Measurements from ENCODE around the gene QRSL1.
"Not testable (repeated sequence)": the region's sequence is repeated elsewhere in the genome, so short reads cannot be mapped to it uniquely, and the experiment has no call there.

Gene QRSL1

DNA sequence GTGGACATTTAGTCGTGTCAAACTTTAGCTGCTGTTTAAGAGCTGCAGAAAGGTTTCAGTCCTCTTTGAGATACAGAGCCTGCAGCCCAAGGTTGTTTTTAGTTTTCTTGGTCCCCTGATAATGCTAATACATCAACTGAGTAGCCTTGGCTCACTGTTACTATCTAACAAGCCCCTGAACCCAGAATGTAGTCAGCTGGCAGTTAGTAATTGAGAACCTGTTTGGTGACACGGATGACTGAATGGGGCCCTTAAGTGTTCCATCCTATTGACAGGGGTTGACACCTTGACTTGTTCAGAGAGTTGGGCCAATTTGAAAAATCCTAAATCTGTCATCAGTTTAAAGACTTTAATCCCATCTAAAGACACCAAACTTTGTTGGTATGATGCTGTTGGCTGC is 2.9 kb upstream of the QRSL1 start:
- Histone ChIP-seq H3K4ac (ENCODE audit: low read depth, low read length) (no peak overlapping the region), H3K79me2 (ENCODE audit: control insufficient read depth, insufficient read depth, low read length) (peaks cover 9% of the 10 kb centered on the region), H3K79me1 (ENCODE audit: low read length) (no peaks in the 10 kb centered on the region), H3K4me2 (ENCODE audit: low read length) (no peak overlapping the region), H3K4me1 (ENCODE audit: control insufficient read depth, low read depth, low read length) (no peaks in the 10 kb centered on the region), H3K9ac (ENCODE audit: low read length) (no peak overlapping the region), H4K8ac (ENCODE audit: low read depth, low read length) (no peak overlapping the region), H2AK5ac (ENCODE audit: low read length) (no peak overlapping the region), H3K23ac (ENCODE audit: low read length) (no peak overlapping the region), H3K56ac (ENCODE audit: low read length) (no peak overlapping the region), H4K5ac (ENCODE audit: low read length) (no peak overlapping the region), H3K4me3 (ENCODE audit: low read length) (no peak overlapping the region), H3K27ac (ENCODE audit: low read depth, low read length) (no peak overlapping the region), H2BK15ac (replicated peaks; ENCODE audit: low read depth) (no peak overlapping the region), H3K18ac (ENCODE audit: low read length) (no peak overlapping the region), H2BK120ac (ENCODE audit: low read depth, low read length) (no peak overlapping the region), H2BK5ac (ENCODE audit: low read length) (no peak overlapping the region), H3K36me3 (ENCODE audit: control insufficient read depth, insufficient read depth, low read length) (no peaks in the 10 kb centered on the region), H3K27me3 (ENCODE audit: insufficient read depth, low read length, poor library complexity) (no peaks in the 10 kb centered on the region)
- no CpG with 5 or more reads among the region's 2 CpGs for WGBS (ENCODE audit: extremely low coverage, insufficient coverage, low lambda C conversion rate)
- DNase-seq, result no peak

- H2BK15ac ChIP-seq (replicated peaks; ENCODE audit: low read depth); H3K36me3 ChIP-seq (ENCODE audit: control insufficient read depth, insufficient read depth, low read length); H3K56ac ChIP-seq (ENCODE audit: low read length); H3K4me2 ChIP-seq (ENCODE audit: low read length); H3K79me1 ChIP-seq (ENCODE audit: low read length); DNase-seq; H3K27me3 ChIP-seq (ENCODE audit: insufficient read depth, low read length, poor library complexity); H3K9ac ChIP-seq (ENCODE audit: low read length); H3K4ac ChIP-seq (ENCODE audit: low read depth, low read length); H3K23ac ChIP-seq (ENCODE audit: low read length); H2AK5ac ChIP-seq (ENCODE audit: low read length); H3K18ac ChIP-seq (ENCODE audit: low read length); H4K8ac ChIP-seq (ENCODE audit: low read depth, low read length); H2BK120ac ChIP-seq (ENCODE audit: low read depth, low read length); H3K4me3 ChIP-seq (ENCODE audit: low read length); H4K5ac ChIP-seq (ENCODE audit: low read length); H3K27ac ChIP-seq (ENCODE audit: low read depth, low read length); H2BK5ac ChIP-seq (ENCODE audit: low read length); H3K4me1 ChIP-seq (ENCODE audit: control insufficient read depth, low read depth, low read length): not testable (repeated sequence)
- H3K79me2 ChIP-seq (ENCODE audit: control insufficient read depth, insufficient read depth, low read length), result peaks cover 12% of the 10 kb centered on the region
- WGBS (ENCODE audit: extremely low coverage, insufficient coverage, low lambda C conversion rate), result no CpG with 5 or more reads among the region's 16 CpGs
These were observed 1.6 kb upstream of the QRSL1 start for GRCh38 chr6:106627760-106628159.

DNA sequence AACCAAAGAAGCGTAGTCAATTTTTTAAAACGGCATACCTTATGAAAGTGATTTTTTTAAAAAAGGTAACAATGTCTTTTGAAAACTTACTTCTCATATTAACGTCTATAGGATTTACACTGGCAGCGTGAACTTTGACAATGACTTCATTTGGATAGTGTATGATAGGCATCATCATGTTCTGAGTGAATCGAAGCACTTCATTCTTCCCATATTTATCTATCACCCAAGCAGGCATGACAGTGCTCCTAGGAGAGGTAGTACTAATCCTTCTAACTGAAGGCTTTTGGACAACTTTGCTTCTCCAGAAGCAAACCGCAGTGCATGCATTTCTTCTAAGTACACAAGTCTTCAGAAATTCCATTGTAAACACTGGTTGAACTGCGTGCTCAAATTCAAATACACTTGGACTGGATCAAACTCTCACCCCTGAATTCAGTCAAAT is 698 bp upstream of the QRSL1 start:
- no peak overlapping the region for H2AK5ac ChIP-seq (ENCODE audit: low read length)
- no peak overlapping the region for H2BK120ac ChIP-seq (ENCODE audit: low read depth, low read length)
- H3K4ac ChIP-seq (ENCODE audit: low read depth, low read length), result no peak overlapping the region
- peak overlapping the region; percentile 97 for H4K5ac ChIP-seq (ENCODE audit: low read length)
- H3K9ac ChIP-seq (ENCODE audit: low read length), result peak overlapping the region; percentile 79
- no peak overlapping the region for H3K27ac ChIP-seq (ENCODE audit: low read depth, low read length)
- no peak overlapping the region for H4K8ac ChIP-seq (ENCODE audit: low read depth, low read length)
- DNase-seq, result peak; percentile 7
- peak overlapping the region; percentile 75 for H3K4me3 ChIP-seq (ENCODE audit: low read length)
- no CpG with 5 or more reads among the region's 7 CpGs for WGBS (ENCODE audit: extremely low coverage, insufficient coverage, low lambda C conversion rate)
- H2BK15ac ChIP-seq (replicated peaks; ENCODE audit: low read depth), result no peak overlapping the region
- no peaks in the 10 kb centered on the region for H3K36me3 ChIP-seq (ENCODE audit: control insufficient read depth, insufficient read depth, low read length)
- H3K56ac ChIP-seq (ENCODE audit: low read length), result peak overlapping the region; percentile 85
- no peaks in the 10 kb centered on the region for H3K27me3 ChIP-seq (ENCODE audit: insufficient read depth, low read length, poor library complexity)
- no peaks in the 10 kb centered on the region for H3K79me1 ChIP-seq (ENCODE audit: low read length)
- peaks cover 12% of the 10 kb centered on the region for H3K79me2 ChIP-seq (ENCODE audit: control insufficient read depth, insufficient read depth, low read length)
- H3K4me1 ChIP-seq (ENCODE audit: control insufficient read depth, low read depth, low read length), result no peaks in the 10 kb centered on the region
- no peak overlapping the region for H3K18ac ChIP-seq (ENCODE audit: low read length)
- H3K4me2 ChIP-seq (ENCODE audit: low read length), result peak overlapping the region; percentile 58
- H2BK5ac ChIP-seq (ENCODE audit: low read length), result no peak overlapping the region
- H3K23ac ChIP-seq (ENCODE audit: low read length), result no peak overlapping the region

DNA sequence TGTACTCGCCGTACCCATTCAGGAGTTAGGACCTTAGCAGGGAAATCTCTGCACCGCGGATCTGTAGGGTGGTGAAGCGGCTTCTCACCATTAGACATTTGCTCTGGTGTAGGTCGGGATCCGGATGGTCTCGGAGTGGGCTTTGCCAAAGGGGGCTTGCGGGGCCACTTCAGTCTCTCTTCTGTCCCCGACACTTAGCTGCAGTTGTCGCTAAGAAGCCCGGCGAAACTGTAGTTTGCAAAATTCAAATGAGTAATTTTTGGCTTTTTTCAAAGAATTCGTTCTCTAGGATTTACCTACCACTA is 433 bp downstream of the QRSL1 start:
- Histone ChIP-seq H3K4me2 (ENCODE audit: low read length) (peak overlapping the region; percentile 50), H3K27ac (ENCODE audit: low read depth, low read length) (peak overlapping the region; percentile 23), H3K56ac (ENCODE audit: low read length) (peak overlapping the region; percentile 92), H3K23ac (ENCODE audit: low read length) (no peak overlapping the region), H3K4ac (ENCODE audit: low read depth, low read length) (peak overlapping the region; percentile 57), H4K8ac (ENCODE audit: low read depth, low read length) (no peak overlapping the region), H2AK5ac (ENCODE audit: low read length) (no peak overlapping the region), H2BK5ac (ENCODE audit: low read length) (no peak overlapping the region), H2BK120ac (ENCODE audit: low read depth, low read length) (no peak overlapping the region), H3K4me1 (ENCODE audit: control insufficient read depth, low read depth, low read length) (no peaks in the 10 kb centered on the region), H4K5ac (ENCODE audit: low read length) (peak overlapping the region; percentile 21), H3K4me3 (ENCODE audit: low read length) (peak overlapping the region; percentile 91), H3K79me1 (ENCODE audit: low read length) (peaks cover 3% of the 10 kb centered on the region), H3K18ac (ENCODE audit: low read length) (peak overlapping the region; percentile 71), H3K79me2 (ENCODE audit: control insufficient read depth, insufficient read depth, low read length) (peaks cover 17% of the 10 kb centered on the region), H3K9ac (ENCODE audit: low read length) (peak overlapping the region; percentile 90), H3K36me3 (ENCODE audit: control insufficient read depth, insufficient read depth, low read length) (no peaks in the 10 kb centered on the region), H2BK15ac (replicated peaks; ENCODE audit: low read depth) (no peak overlapping the region), H3K27me3 (ENCODE audit: insufficient read depth, low read length, poor library complexity) (no peaks in the 10 kb centered on the region)
- DNase-seq, result no peak
- no CpG with 5 or more reads among the region's 14 CpGs for WGBS (ENCODE audit: extremely low coverage, insufficient coverage, low lambda C conversion rate)

GRCh38 chr6:106630366-106630765 is 988 bp downstream of the QRSL1 start:
- no CpG with 5 or more reads among the region's 5 CpGs for WGBS (ENCODE audit: extremely low coverage, insufficient coverage, low lambda C conversion rate)
- no peak overlapping the region for H4K8ac ChIP-seq (ENCODE audit: low read depth, low read length)
- H2BK120ac ChIP-seq (ENCODE audit: low read depth, low read length), result no peak overlapping the region
- H3K56ac ChIP-seq (ENCODE audit: low read length), result no peak overlapping the region
- H3K79me1 ChIP-seq (ENCODE audit: low read length), result peaks cover 6% of the 10 kb centered on the region
- peak; percentile 4 for DNase-seq
- no peak overlapping the region for H3K4me3 ChIP-seq (ENCODE audit: low read length)
- no peak overlapping the region for H3K9ac ChIP-seq (ENCODE audit: low read length)
- peak overlapping the region; percentile 4 for H3K4me2 ChIP-seq (ENCODE audit: low read length)
- no peak overlapping the region for H2AK5ac ChIP-seq (ENCODE audit: low read length)
- no peak overlapping the region for H2BK15ac ChIP-seq (replicated peaks; ENCODE audit: low read depth)
- H4K5ac ChIP-seq (ENCODE audit: low read length), result no peak overlapping the region
- no peak overlapping the region for H3K18ac ChIP-seq (ENCODE audit: low read length)
- no peaks in the 10 kb centered on the region for H3K36me3 ChIP-seq (ENCODE audit: control insufficient read depth, insufficient read depth, low read length)
- no peak overlapping the region for H3K23ac ChIP-seq (ENCODE audit: low read length)
- no peak overlapping the region for H2BK5ac ChIP-seq (ENCODE audit: low read length)
- H3K27me3 ChIP-seq (ENCODE audit: insufficient read depth, low read length, poor library complexity), result no peaks in the 10 kb centered on the region
- H3K79me2 ChIP-seq (ENCODE audit: control insufficient read depth, insufficient read depth, low read length), result peaks cover 19% of the 10 kb centered on the region
- H3K27ac ChIP-seq (ENCODE audit: low read depth, low read length), result no peak overlapping the region
- no peak overlapping the region for H3K4ac ChIP-seq (ENCODE audit: low read depth, low read length)
- H3K4me1 ChIP-seq (ENCODE audit: control insufficient read depth, low read depth, low read length), result no peaks in the 10 kb centered on the region

DNA sequence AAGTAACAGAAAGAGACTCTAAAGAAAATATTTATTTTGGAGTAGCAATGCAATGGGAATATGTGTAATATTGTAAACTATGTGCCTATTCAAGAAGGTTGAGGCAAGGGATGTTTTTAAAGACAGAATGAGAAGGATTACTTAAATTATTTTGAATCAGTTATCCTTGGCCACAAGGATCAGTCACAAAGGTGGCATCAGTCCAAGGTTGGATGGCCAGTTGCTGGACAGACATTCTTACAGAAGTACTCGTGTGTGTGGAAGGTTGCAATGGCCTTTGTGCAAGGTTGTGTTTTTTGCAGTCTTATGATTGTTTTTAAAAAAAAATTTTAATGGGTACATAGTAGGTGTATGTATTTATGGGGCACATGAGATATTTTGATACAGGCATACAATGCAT is 2.0 kb downstream of the QRSL1 start:
- no peak for DNase-seq
- Histone ChIP-seq H4K5ac (ENCODE audit: low read length) (no peak overlapping the region), H3K23ac (ENCODE audit: low read length) (no peak overlapping the region), H3K36me3 (ENCODE audit: control insufficient read depth, insufficient read depth, low read length) (no peaks in the 10 kb centered on the region), H3K4me2 (ENCODE audit: low read length) (no peak overlapping the region), H3K79me2 (ENCODE audit: control insufficient read depth, insufficient read depth, low read length) (peaks cover 21% of the 10 kb centered on the region), H2BK5ac (ENCODE audit: low read length) (no peak overlapping the region), H3K4me1 (ENCODE audit: control insufficient read depth, low read depth, low read length) (no peaks in the 10 kb centered on the region), H3K4me3 (ENCODE audit: low read length) (no peak overlapping the region), H3K4ac (ENCODE audit: low read depth, low read length) (no peak overlapping the region), H3K18ac (ENCODE audit: low read length) (no peak overlapping the region), H2BK120ac (ENCODE audit: low read depth, low read length) (no peak overlapping the region), H3K9ac (ENCODE audit: low read length) (no peak overlapping the region), H3K79me1 (ENCODE audit: low read length) (peaks cover 6% of the 10 kb centered on the region), H2AK5ac (ENCODE audit: low read length) (no peak overlapping the region), H3K27me3 (ENCODE audit: insufficient read depth, low read length, poor library complexity) (no peaks in the 10 kb centered on the region), H2BK15ac (replicated peaks; ENCODE audit: low read depth) (no peak overlapping the region), H3K56ac (ENCODE audit: low read length) (no peak overlapping the region), H4K8ac (ENCODE audit: low read depth, low read length) (no peak overlapping the region), H3K27ac (ENCODE audit: low read depth, low read length) (no peak overlapping the region)
- WGBS (ENCODE audit: extremely low coverage, insufficient coverage, low lambda C conversion rate), result no CpG with 5 or more reads among the region's 1 CpG
